ENCODE data around the gene TMEM132C.

DNA sequence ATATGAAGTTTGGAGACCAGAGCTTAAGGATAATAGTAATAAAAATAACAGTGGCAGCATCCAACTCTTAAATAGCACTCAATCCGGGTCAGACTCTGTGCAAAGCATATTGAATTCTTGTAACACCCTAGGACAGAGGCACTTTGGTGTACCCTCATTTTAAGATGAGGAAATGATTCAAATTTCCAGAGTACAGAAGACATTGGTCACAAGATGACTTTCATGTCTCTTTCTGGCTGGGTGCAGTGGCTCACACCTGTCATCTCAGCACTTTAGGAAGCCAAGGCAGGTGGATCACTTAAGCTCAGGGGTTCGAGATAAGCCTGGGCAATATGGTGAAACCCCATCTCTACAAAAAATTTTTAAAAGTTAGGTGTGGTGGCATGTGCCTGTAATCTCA lies 320.9 kb downstream of the TMEM132C start:
- TF ChIP-seq CTCF (conservative IDR thresholded peaks at IDR 0.05; ENCODE audit: low read depth, low read length): no peak
- no peak for TF ChIP-seq ELK1 (IDR thresholded peaks at IDR 0.05; ENCODE audit: borderline replicate concordance, low read depth, low read length)
- no peak for TF ChIP-seq POLR2A (IDR thresholded peaks at IDR 0.05; ENCODE audit: low read depth, low read length)
- TF ChIP-seq RAD21 (IDR thresholded peaks at IDR 0.05; ENCODE audit: low read length): no peak
- TF ChIP-seq CHD1 (IDR thresholded peaks at IDR 0.05; ENCODE audit: low read depth, low read length): no peak
- no peak for TF ChIP-seq BHLHE40 (IDR thresholded peaks at IDR 0.05; ENCODE audit: low read depth, low read length)
- TF ChIP-seq SMC3 (IDR thresholded peaks at IDR 0.05; ENCODE audit: low read depth, low read length): no peak
- TF ChIP-seq, protein P1, sequence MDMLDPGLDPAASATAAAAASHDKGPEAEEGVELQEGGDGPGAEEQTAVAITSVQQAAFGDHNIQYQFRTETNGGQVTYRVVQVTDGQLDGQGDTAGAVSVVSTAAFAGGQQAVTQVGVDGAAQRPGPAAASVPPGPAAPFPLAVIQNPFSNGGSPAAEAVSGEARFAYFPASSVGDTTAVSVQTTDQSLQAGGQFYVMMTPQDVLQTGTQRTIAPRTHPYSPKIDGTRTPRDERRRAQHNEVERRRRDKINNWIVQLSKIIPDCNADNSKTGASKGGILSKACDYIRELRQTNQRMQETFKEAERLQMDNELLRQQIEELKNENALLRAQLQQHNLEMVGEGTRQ (IDR thresholded peaks at IDR 0.05; ENCODE audit: low read depth, low read length): no peak
- no peak for TF ChIP-seq CEBPB (IDR thresholded peaks at IDR 0.05; ENCODE audit: low read depth, low read length)
- TF ChIP-seq MXI1 (IDR thresholded peaks at IDR 0.05; ENCODE audit: borderline replicate concordance, low read depth, low read length): no peak
- TF ChIP-seq RCOR1 (IDR thresholded peaks at IDR 0.05; ENCODE audit: insufficient replicate concordance, low read length): no peak
- TF ChIP-seq MAFK (IDR thresholded peaks at IDR 0.05; ENCODE audit: low read depth, low read length): no peak

All from IMR-90 (cell line).